GM12892 (cell line): ENCODE data around the gene NCAPH2. TPM values are rescaled to one million over a fixed set of nuclear protein-coding genes. Genes with fewer than 3 reads are reported as not detected.

ENCODE experiments used
- DNase-seq: peaks from one replicate; pipeline ENCODE4 v3.0.0; 2011; ENCODE audit not compliant: insufficient read length
- FAIRE-seq: peaks from 2 replicates; lab custom pipeline; 2011; peaks lifted over from hg19 to GRCh38; lab: Jason Lieb, UNC
- POLR2A ChIP-seq: IDR thresholded peaks from 2 replicates; pipeline ENCODE4 v1.6.1; 2011; ENCODE audit warnings: low read depth, low read length, control low read depth
- POLR2AphosphoS5 ChIP-seq: IDR thresholded peaks from 2 replicates; pipeline ENCODE4 v1.6.1; 2011; ENCODE audit warnings: low read depth, low read length, control low read depth
- TAF1 ChIP-seq: IDR thresholded peaks from 2 replicates; pipeline ENCODE4 v1.6.1; 2011; ENCODE audit warnings: low read depth, mild to moderate bottlenecking, control low read depth, low read length, borderline replicate concordance
- polyA plus RNA-seq: library from polyadenylated mRNA; unstranded; fragments of >200 nt; gene quantifications from one replicate; pipeline ENCODE4 v1.2.1, GENCODE V29; 2012; ENCODE audit warnings: missing spikeins, inconsistent platforms; ENCODE audit not compliant: missing spikeins

The NCAPH2 gene
- polyA plus RNA-seq = 29.4 TPM

GRCh38 chr22:50507991-50508884 lies at the start of gene NCAPH2:
TSS of gene NCAPH2 (plus strand) at chr22:50508224. CDS start at chr22:50508338, 114 bp downstream.
- FAIRE-seq (peak; percentile 99), DNase-seq (peak; percentile 99)
- peak; percentile 90 for TF ChIP-seq POLR2A
- peak; percentile 95 for TF ChIP-seq TAF1
- peak; percentile 90 for TF ChIP-seq POLR2AphosphoS5

GRCh38 chr22:50459016-50459415 lies 49.0 kb upstream of the NCAPH2 start:
- no peak for DNase-seq
- TF ChIP-seq POLR2AphosphoS5 (no peak), TAF1 (no peak)
- FAIRE-seq = no peak

- TF ChIP-seq POLR2AphosphoS5 = no peak
- TF ChIP-seq TAF1 = no peak
- no peak for TF ChIP-seq POLR2A
- no peak for DNase-seq
- no peak for FAIRE-seq
Observed at GRCh38 chr22:50459496-50460140, 48.4 kb upstream of the NCAPH2 start.

GRCh38 chr22:50460938-50461337 lies 47.1 kb upstream of the NCAPH2 start:
- DNase-seq (no peak), FAIRE-seq (no peak)
- TF ChIP-seq POLR2AphosphoS5 (no peak), POLR2A (no peak), TAF1 (no peak)

- no peak for DNase-seq
- FAIRE-seq = no peak
- TF ChIP-seq TAF1 = no peak
- no peak for TF ChIP-seq POLR2AphosphoS5
- TF ChIP-seq POLR2A = no peak
Observed at GRCh38 chr22:50461536-50461935, 46.5 kb upstream of the NCAPH2 start.

GRCh38 chr22:50461979-50462540 lies 46.0 kb upstream of the NCAPH2 start:
- no peak for TF ChIP-seq TAF1
- TF ChIP-seq POLR2A = no peak
- TF ChIP-seq POLR2AphosphoS5 = no peak
- DNase-seq (no peak), FAIRE-seq (no peak)

- no peak for TF ChIP-seq TAF1
- no peak for TF ChIP-seq POLR2A
- no peak for TF ChIP-seq POLR2AphosphoS5
- DNase-seq = no peak
Observed at GRCh38 chr22:50463188-50463900, 44.7 kb upstream of the NCAPH2 start.

GRCh38 chr22:50464451-50464850 lies 43.6 kb upstream of the NCAPH2 start:
- DNase-seq (no peak), FAIRE-seq (no peak)
- TF ChIP-seq POLR2AphosphoS5 = no peak
- no peak for TF ChIP-seq TAF1
- no peak for TF ChIP-seq POLR2A

More at GRCh38 chr22:50463188-50463900, 44.7 kb upstream of the NCAPH2 start:
- no peak for FAIRE-seq

- no peak for FAIRE-seq
- no peak for DNase-seq
- TF ChIP-seq TAF1 (no peak), POLR2A (no peak), POLR2AphosphoS5 (no peak)
Observed at GRCh38 chr22:50465066-50465930, 42.7 kb upstream of the NCAPH2 start.

GRCh38 chr22:50467341-50467740 lies 40.7 kb upstream of the NCAPH2 start:
- no peak for FAIRE-seq
- TF ChIP-seq POLR2A = no peak
- TF ChIP-seq TAF1 = no peak
- no peak for TF ChIP-seq POLR2AphosphoS5
- no peak for DNase-seq
